Thyroid gland (tissue), 4 donors: ENCODE data around the gene DYNC1H1. TPM values are rescaled to one million over a fixed set of nuclear protein-coding genes. Genes with fewer than 3 reads are reported as not detected.
A peak's percentile ranks its signal among the peaks of the same experiment; 100 is the strongest.

Experiments used
- DNase-seq, 2 donors: peaks; one replicate each; pipeline ENCODE4 v3.0.0-alpha.2; 2019
- H3K27ac ChIP-seq, 3 donors: fragments of 200-600 bp; sonication (generic); 1 replicate in 2 of 3; 2 replicates in 1 of 3; pipeline ENCODE4 v1.5.1; 2016 to 2019; ENCODE audit warnings: mild to moderate bottlenecking in 1 of 3, moderate library complexity in 1 of 3
- H3K27me3 ChIP-seq: fragments of 200-600 bp; sonication (generic); one replicate; pipeline ENCODE4 v1.5.1; 2019
- H3K36me3 ChIP-seq, 2 donors: fragments of 200-600 bp; sonication (generic); one replicate each; pipeline ENCODE4 v1.5.1; 2016 to 2019
- H3K4me1 ChIP-seq, 2 donors: fragments of 200-600 bp; sonication (generic); one replicate each; pipeline ENCODE4 v1.5.1; 2017 to 2019
- H3K4me3 ChIP-seq, 3 donors: fragments of 200-600 bp; sonication (generic); replicated peaks in 1 of 3; 1 replicate in 2 of 3; 2 replicates in 1 of 3; pipeline ENCODE4 v1.5.1; 2016; ENCODE audit warnings: mild to moderate bottlenecking in 1 of 3
- H3K9me3 ChIP-seq: fragments of 200-600 bp; sonication (generic); one replicate; pipeline ENCODE4 v1.5.1; 2017
- POLR2A ChIP-seq, 2 donors: fragments of 450-650 bp; IDR thresholded peaks; one replicate each; pipeline ENCODE4 v1.6.1; 2017; ENCODE audit warnings: antibody characterized with exemption in 2 of 2, mild to moderate bottlenecking in 2 of 2, moderate library complexity in 1 of 2
- WGBS, 2 donors: methylation state at CpG; one replicate each; pipeline ENCODE4 v1.1.5; 2017; 5-methylcytosine and 5-hydroxymethylcytosine counted together
- intact Hi-C: fragments of 100-400 bp; cut with DNase I; formaldehyde crosslinking; loops from one replicate; pipeline ENCODE4 v1.15.1; 2023
- total RNA-seq, 4 donors: library from RNA; depleted of rRNA; stranded (reverse); fragments of >200 nt; gene quantifications; one replicate each; pipeline ENCODE4 v1.2.3, GENCODE V29; 2016
- TF ChIP-seq, protein P1 (sequence below), 6 experiments: fragments of 200-600 bp in 3 of 6; fragments of 450-650 bp in 3 of 6; sonication (generic) in 3 of 6; IDR thresholded peaks; one replicate each; pipeline ENCODE4 v1.5.1; 2016 to 2019; ENCODE audit warnings: antibody characterized with exemption in 6 of 6, mild to moderate bottlenecking in 2 of 6, inconsistent platforms in 1 of 6, moderate library complexity in 1 of 6

The DYNC1H1 gene
- total RNA-seq, 4 donors from 2014 or later: 464 to 818 (median 553) TPM

DNA sequence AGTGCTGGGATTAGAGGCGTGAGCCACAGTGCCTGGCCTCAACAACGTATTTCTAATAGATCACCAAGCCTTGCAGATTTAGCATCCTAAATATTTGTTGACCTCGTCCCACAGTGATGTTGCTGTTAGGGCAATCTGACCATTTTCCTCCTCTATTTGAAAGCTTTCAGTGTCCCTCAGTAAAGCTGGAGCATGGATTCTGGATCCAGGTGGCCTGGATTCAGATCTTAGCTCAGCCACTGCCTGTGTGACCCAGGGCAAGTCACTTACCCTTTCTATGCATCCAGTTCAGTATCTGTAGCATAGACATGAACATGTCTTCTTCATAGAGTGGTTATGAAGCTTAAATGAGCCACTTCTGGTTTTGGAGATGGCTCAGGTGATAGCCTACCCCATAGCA lies 126.3 kb downstream of the DYNC1H1 start:
- intact Hi-C loops: loop anchor here (10.0 kb wide), 2 partner anchors 46 to 126 kb away; partner anchors contain the start of gene DYNC1H1
- no peak for TF ChIP-seq POLR2A (IDR thresholded peaks at IDR 0.05)
- TF ChIP-seq, protein P1, sequence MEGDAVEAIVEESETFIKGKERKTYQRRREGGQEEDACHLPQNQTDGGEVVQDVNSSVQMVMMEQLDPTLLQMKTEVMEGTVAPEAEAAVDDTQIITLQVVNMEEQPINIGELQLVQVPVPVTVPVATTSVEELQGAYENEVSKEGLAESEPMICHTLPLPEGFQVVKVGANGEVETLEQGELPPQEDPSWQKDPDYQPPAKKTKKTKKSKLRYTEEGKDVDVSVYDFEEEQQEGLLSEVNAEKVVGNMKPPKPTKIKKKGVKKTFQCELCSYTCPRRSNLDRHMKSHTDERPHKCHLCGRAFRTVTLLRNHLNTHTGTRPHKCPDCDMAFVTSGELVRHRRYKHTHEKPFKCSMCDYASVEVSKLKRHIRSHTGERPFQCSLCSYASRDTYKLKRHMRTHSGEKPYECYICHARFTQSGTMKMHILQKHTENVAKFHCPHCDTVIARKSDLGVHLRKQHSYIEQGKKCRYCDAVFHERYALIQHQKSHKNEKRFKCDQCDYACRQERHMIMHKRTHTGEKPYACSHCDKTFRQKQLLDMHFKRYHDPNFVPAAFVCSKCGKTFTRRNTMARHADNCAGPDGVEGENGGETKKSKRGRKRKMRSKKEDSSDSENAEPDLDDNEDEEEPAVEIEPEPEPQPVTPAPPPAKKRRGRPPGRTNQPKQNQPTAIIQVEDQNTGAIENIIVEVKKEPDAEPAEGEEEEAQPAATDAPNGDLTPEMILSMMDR (IDR thresholded peaks at IDR 0.05): no peak
- no peak overlapping the region for H3K27ac ChIP-seq
- 90 to 94% methylated on average over 3 of the region's 3 CpGs for WGBS, 2 donors
- no peak overlapping the region for H3K4me3 ChIP-seq
- no peaks in the 10 kb centered on the region for H3K27me3 ChIP-seq
- H3K36me3 ChIP-seq: no peaks in the 10 kb centered on the region
- peaks cover 16 to 23% of the 10 kb centered on the region in 2 donors for H3K4me1 ChIP-seq
- H3K9me3 ChIP-seq: no peaks in the 10 kb centered on the region
- no peak for DNase-seq

DNA sequence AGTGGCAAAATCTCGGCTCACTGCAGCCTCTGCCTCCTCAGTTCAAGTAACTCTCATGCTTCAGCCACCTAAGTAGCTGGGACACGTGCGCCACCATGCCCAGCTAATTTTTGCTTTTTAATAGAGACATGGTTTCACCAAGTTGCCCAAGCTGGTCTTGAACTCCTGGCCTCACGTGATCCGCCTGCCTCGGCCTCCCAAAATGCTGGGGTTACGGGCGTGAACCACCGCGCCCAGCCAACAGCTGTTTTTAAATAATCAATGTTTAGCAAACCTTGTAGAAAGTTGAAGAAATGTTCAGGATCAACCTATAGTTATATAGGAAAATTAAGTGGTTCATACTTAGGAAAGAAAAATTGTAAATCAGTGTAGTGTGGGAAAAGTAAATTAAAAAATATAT lies 128.4 kb downstream of the DYNC1H1 start:
- intact Hi-C loops: loop anchor here (10.0 kb wide), 2 partner anchors 48 to 128 kb away; partner anchors contain the start of gene DYNC1H1
- DNase-seq: no peak
- Histone ChIP-seq H3K27me3 (no peaks in the 10 kb centered on the region), H3K4me1 (peaks cover 31 to 35% of the 10 kb centered on the region in 2 donors), H3K36me3 (no peaks in the 10 kb centered on the region), H3K4me3 (no peak overlapping the region), H3K27ac (no peak overlapping the region), H3K9me3 (no peaks in the 10 kb centered on the region)
- 92 to 96% methylated on average over 10 of the region's 10 CpGs for WGBS, 2 donors
- no peak for TF ChIP-seq POLR2A (IDR thresholded peaks at IDR 0.05)
- TF ChIP-seq, protein P1 (IDR thresholded peaks at IDR 0.05): no peak

DNA sequence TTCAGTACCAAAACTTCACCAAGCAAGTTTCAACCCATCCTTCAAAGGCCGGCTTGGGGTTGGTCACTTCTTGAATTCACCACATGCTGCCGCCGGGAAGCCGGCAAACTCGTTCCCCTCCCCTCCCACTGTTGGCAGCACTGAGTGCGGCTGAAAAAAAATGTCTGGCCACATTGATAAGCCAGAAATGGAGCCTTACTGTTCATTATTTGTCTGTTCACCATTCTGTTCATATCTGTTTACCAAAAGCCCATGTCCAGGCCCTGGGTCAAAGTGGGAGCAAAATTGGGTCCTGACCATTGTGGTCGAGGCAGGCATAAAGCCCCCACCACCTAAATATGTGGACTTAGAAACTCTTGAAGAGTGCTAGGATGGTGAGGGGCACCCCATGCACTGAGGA lies 129.7 kb downstream of the DYNC1H1 start:
- H3K9me3 ChIP-seq: no peaks in the 10 kb centered on the region
- H3K27ac ChIP-seq: no peak overlapping the region
- H3K4me1 ChIP-seq: peaks cover 25 to 26% of the 10 kb centered on the region in 2 donors
- no peaks in the 10 kb centered on the region for H3K27me3 ChIP-seq
- H3K36me3 ChIP-seq: no peaks in the 10 kb centered on the region
- intact Hi-C loops: loop anchor here (10.0 kb wide), 2 partner anchors 49 to 129 kb away; partner anchors contain the start of gene DYNC1H1
- no peak overlapping the region for H3K4me3 ChIP-seq
- no peak for TF ChIP-seq POLR2A (IDR thresholded peaks at IDR 0.05)
- TF ChIP-seq, protein P1 (IDR thresholded peaks at IDR 0.05): no peak
- no peak for DNase-seq
- WGBS, 2 donors: 68 to 84% methylated on average over 7 of the region's 7 CpGs

DNA sequence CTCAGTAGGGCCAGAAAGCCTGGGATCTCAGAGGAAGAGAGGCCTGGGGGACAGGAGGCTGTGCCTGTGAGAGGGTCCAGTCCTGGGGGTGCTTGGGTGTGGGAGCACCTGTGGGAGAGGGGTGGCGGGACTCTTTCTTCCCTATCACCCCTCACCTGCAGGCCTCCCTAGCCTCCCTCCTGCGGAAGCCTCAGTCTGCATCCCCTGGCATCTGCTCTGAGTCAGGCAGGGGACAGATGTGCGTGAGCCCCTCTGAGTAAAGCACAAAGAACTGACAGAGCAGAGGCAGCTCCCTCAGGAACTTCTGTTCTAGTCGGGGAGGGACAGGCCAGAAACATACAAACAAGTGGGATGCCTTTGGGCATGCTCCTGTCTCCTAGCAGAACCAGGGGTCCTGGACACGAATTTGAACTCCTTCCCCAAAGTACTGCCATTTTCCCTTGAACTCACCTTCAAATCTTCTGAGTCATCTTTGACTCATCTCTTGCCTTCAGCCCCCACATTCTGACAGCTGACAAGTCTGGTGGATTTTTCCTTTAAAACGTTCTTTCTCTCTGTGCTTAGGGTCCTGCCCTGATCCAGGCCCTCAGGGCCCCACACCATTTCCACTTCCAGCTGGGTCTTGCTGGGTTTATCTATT lies 131.0 kb downstream of the DYNC1H1 start:
- no peak overlapping the region for H3K4me3 ChIP-seq
- TF ChIP-seq POLR2A (IDR thresholded peaks at IDR 0.05): no peak
- TF ChIP-seq, protein P1 (IDR thresholded peaks at IDR 0.05): no peak
- DNase-seq: no peak
- no peaks in the 10 kb centered on the region for H3K9me3 ChIP-seq
- H3K27ac ChIP-seq: no peak overlapping the region
- no peaks in the 10 kb centered on the region for H3K27me3 ChIP-seq
- no peaks in the 10 kb centered on the region for H3K36me3 ChIP-seq
- intact Hi-C loops: loop anchor here (5.0 to 10.0 kb wide), 3 partner anchors 33 to 131 kb away; partner anchors contain the start of gene DYNC1H1
- 78 to 84% methylated on average over 5 to 6 of the region's 6 CpGs for WGBS, 2 donors
- H3K4me1 ChIP-seq: peaks cover 17 to 24% of the 10 kb centered on the region in 2 donors

DNA sequence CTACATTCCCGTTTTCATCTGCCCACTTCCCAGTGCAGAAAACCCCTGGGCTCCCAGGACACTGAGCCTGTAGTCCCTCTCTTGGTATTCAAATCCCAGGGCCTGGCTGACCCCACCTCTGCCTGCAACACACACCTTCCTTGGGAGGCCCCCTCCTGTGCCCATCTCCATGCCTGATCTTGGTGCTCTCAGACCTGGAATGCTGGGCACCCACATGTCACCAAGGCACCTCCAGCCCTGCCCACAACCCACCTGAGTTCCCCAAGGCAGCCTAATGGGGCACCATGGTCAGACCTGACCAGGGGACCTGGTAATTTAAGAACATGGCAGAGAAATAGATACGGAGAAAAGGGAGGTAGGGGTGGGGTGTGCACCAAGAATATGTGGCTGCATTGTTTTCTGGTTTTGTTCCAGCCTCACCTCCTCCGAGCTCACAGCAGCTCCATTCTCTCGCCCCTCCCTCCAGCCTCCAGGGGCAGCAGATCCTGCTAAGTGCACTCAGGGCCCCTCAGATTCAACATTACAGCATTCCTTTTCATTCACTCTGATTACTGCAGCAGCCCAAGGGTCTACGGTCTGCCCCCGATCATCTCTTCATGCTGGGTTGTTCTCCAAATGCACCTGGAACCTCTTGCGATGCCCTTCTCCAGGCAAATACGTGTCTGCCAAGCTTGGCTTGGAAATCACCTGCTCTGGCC lies 131.6 kb downstream of the DYNC1H1 start:
- intact Hi-C loops: loop anchor here (5.0 to 10.0 kb wide), 3 partner anchors 34 to 131 kb away; partner anchors contain the start of gene DYNC1H1
- TF ChIP-seq, protein P1 (IDR thresholded peaks at IDR 0.05): no peak
- TF ChIP-seq POLR2A (IDR thresholded peaks at IDR 0.05): no peak
- WGBS, 2 donors: 31 to 36% methylated on average over 8 of the region's 8 CpGs
- Histone ChIP-seq H3K27me3 (no peaks in the 10 kb centered on the region), H3K27ac (peak overlapping the region in 2 of 3 donors; percentile 42 to 51), H3K36me3 (no peaks in the 10 kb centered on the region), H3K4me1 (peaks cover 17 to 24% of the 10 kb centered on the region in 2 donors), H3K4me3 (no peak overlapping the region), H3K9me3 (no peaks in the 10 kb centered on the region)
- DNase-seq: no peak
